Keratinocyte (primary cell): ENCODE measurements around the gene DMPK. TPM values are rescaled to one million over a fixed set of nuclear protein-coding genes. Genes with fewer than 3 reads are reported as not detected.
A peak's percentile ranks its signal among the peaks of the same experiment; 100 is the strongest.

Source experiments
- DNase-seq: peaks from one replicate; pipeline ENCODE4 v3.0.0-alpha.2; 2011; ENCODE audit warnings: low read depth, missing footprints, low spot score
- FAIRE-seq: peaks from 2 replicates; lab custom pipeline; 2011; peaks lifted over from hg19 to GRCh38; lab: Jason Lieb, UNC
- H2AFZ ChIP-seq: 2 replicates; pipeline ENCODE4 v1.6.0; 2012; ENCODE audit warnings: low read length, control low read depth, inconsistent platforms; ENCODE audit not compliant: control insufficient read depth
- H3K27ac ChIP-seq: 2 replicates; pipeline ENCODE4 v1.5.1; 2011; ENCODE audit warnings: low read length; ENCODE audit not compliant: control insufficient read depth, insufficient read depth
- H3K27me3 ChIP-seq: 3 replicates; pipeline ENCODE4 v1.6.0; 2011; ENCODE audit warnings: low read length; ENCODE audit not compliant: control insufficient read depth, insufficient read depth; ENCODE audit errors: extremely low read depth
- H3K36me3 ChIP-seq, 2 experiments: 2 replicates in 1 of 2; 3 replicates in 1 of 2; pipeline ENCODE4 v1.5.1; 2011; ENCODE audit warnings: low read length in 2 of 2, mild to moderate bottlenecking in 1 of 2; ENCODE audit not compliant: control insufficient read depth in 2 of 2, insufficient read depth in 2 of 2; ENCODE audit errors: extremely low read depth in 1 of 2
- H3K4me1 ChIP-seq: 3 replicates; pipeline ENCODE4 v1.5.1; 2011; ENCODE audit warnings: low read length; ENCODE audit not compliant: control insufficient read depth, insufficient read depth; ENCODE audit errors: extremely low read depth
- H3K4me2 ChIP-seq: 3 replicates; pipeline ENCODE4 v1.6.0; 2011; ENCODE audit warnings: low read depth, low read length; ENCODE audit not compliant: control insufficient read depth, insufficient read depth; ENCODE audit errors: extremely low read depth
- H3K4me3 ChIP-seq, 3 experiments: fragments of 200-600 bp in 1 of 3; sonication (generic) in 1 of 3; 2 replicates in 2 of 3; 3 replicates in 1 of 3; pipeline ENCODE4 v1.5.1; 2011 to 2016; ENCODE audit warnings: low read length in 3 of 3, mild to moderate bottlenecking in 3 of 3, control low read depth in 2 of 3, inconsistent platforms in 1 of 3, low read depth in 1 of 3, mixed read lengths in 1 of 3, mixed run types in 1 of 3, moderate library complexity in 1 of 3; ENCODE audit not compliant: control insufficient read depth in 2 of 3, insufficient read depth in 2 of 3; ENCODE audit errors: extremely low read depth in 1 of 3
- H3K79me2 ChIP-seq: 2 replicates; pipeline ENCODE4 v1.6.0; 2012; ENCODE audit warnings: low read length; ENCODE audit not compliant: control insufficient read depth, insufficient read depth
- H3K9ac ChIP-seq: 3 replicates; pipeline ENCODE4 v1.6.0; 2011; ENCODE audit warnings: low read length; ENCODE audit not compliant: control insufficient read depth, insufficient read depth; ENCODE audit errors: extremely low read depth
- H3K9me1 ChIP-seq: 3 replicates; pipeline ENCODE4 v1.6.0; 2011; ENCODE audit warnings: low read length; ENCODE audit not compliant: control insufficient read depth, insufficient read depth; ENCODE audit errors: extremely low read depth
- H3K9me3 ChIP-seq: 2 replicates; pipeline ENCODE4 v1.5.1; 2012; ENCODE audit warnings: low read depth, low read length; ENCODE audit not compliant: control insufficient read depth
- H4K20me1 ChIP-seq: 3 replicates; pipeline ENCODE4 v1.6.0; 2011; ENCODE audit warnings: low read length; ENCODE audit not compliant: control insufficient read depth, insufficient read depth; ENCODE audit errors: extremely low read depth
- CTCF ChIP-seq, 3 experiments: IDR thresholded peaks in 1 of 3; conservative IDR thresholded peaks in 1 of 3; optimal IDR thresholded peaks in 1 of 3; 2 replicates in 2 of 3; 3 replicates in 1 of 3; pipeline versions ENCODE3 to v1.5.1; 2011; ENCODE audit warnings: low read length in 3 of 3, mild to moderate bottlenecking in 3 of 3, moderate library complexity in 2 of 3, control low read depth in 1 of 3, inconsistent platforms in 1 of 3; ENCODE audit not compliant: insufficient read depth in 2 of 3; ENCODE audit errors: extremely low read depth in 1 of 3
- EZH2 ChIP-seq: IDR thresholded peaks from one replicate; pipeline ENCODE4 v1.6.1; 2012; ENCODE audit warnings: inconsistent platforms, mild to moderate bottlenecking, low read length, moderate library complexity
- dilution Hi-C: fragments of 300-500 bp; cut with MboI; formaldehyde crosslinking; loops from one replicate; pipeline ENCODE4 v1.7.0; 2020; ENCODE audit warnings: low sequenced_read_pairs; ENCODE audit not compliant: extremely low pct_ligation_motif_present
- polyA plus RNA-seq, 5 experiments: library from polyadenylated mRNA; depleted of rRNA in 3 of 5; stranded (reverse) in 3 of 5; stranded (forward) in 1 of 5; unstranded in 1 of 5; fragments of >200 nt; gene quantifications; 1 replicate in 1 of 5; 2 replicates in 3 of 5; 3 replicates in 1 of 5; pipeline versions ENCODE4 v1.2.1 to v1.2.3, GENCODE V29; 2011 to 2012; ENCODE audit warnings: missing spikeins in 2 of 5, low read depth in 1 of 5, low replicate concordance in 1 of 5

The DMPK gene
- polyA plus RNA-seq, 1 donor (not counting 4 experiments of a cell fraction or from before 2014, with no cell fraction given): 7.0 TPM

GRCh38 chr19:45782820-45783785 lies 813 bp upstream of the DMPK start:
- Histone ChIP-seq H3K9me3 (no peaks in the 10 kb centered on the region), H3K9me1 (no peaks in the 10 kb centered on the region), H3K4me3 (no peak overlapping the region), H3K27ac (no peak overlapping the region), H3K27me3 (no peaks in the 10 kb centered on the region), H3K4me1 (peaks cover 33% of the 10 kb centered on the region), H3K9ac (no peak overlapping the region), H3K36me3 (peaks cover 8 to 26% of the 10 kb centered on the region in 2 experiments), H2AFZ (no peak overlapping the region), H3K4me2 (no peak overlapping the region), H3K79me2 (no peaks in the 10 kb centered on the region), H4K20me1 (peaks cover 13% of the 10 kb centered on the region)
- TF ChIP-seq CTCF (optimal IDR thresholded peaks at IDR 0.05 in 1 of 3, IDR thresholded peaks at IDR 0.05 in 1 of 3, conservative IDR thresholded peaks at IDR 0.05 in 1 of 3; ENCODE audit: extremely low read depth in 1 of 3, insufficient read depth in 2 of 3, low read length in 3 of 3): no peak
- no peak for TF ChIP-seq EZH2
- dilution Hi-C loops: no loop called here
- DNase-seq (no peak), FAIRE-seq (peak; percentile 5)

- Histone ChIP-seq H3K9me1 (no peaks in the 10 kb centered on the region), H3K36me3 (peaks cover 17 to 19% of the 10 kb centered on the region in 2 experiments), H3K79me2 (no peaks in the 10 kb centered on the region), H3K27me3 (no peaks in the 10 kb centered on the region), H3K27ac (no peak overlapping the region), H4K20me1 (peaks cover 13% of the 10 kb centered on the region), H3K9ac (no peak overlapping the region), H3K9me3 (no peaks in the 10 kb centered on the region), H2AFZ (no peak overlapping the region), H3K4me2 (peak overlapping the region; percentile 16), H3K4me1 (peaks cover 33% of the 10 kb centered on the region), H3K4me3 (peak overlapping the region in 1 of 3 experiments; percentile 34)
- TF ChIP-seq CTCF (optimal IDR thresholded peaks at IDR 0.05 in 1 of 3, IDR thresholded peaks at IDR 0.05 in 1 of 3, conservative IDR thresholded peaks at IDR 0.05 in 1 of 3; ENCODE audit: extremely low read depth in 1 of 3, insufficient read depth in 2 of 3, low read length in 3 of 3) (no peak), EZH2 (no peak)
- DNase-seq (no peak), FAIRE-seq (no peak)
- dilution Hi-C loops: no loop called here
These were observed 802 bp downstream of the DMPK start for GRCh38 chr19:45781214-45782161.
